Activated gamma-delta T cell treated with anti-CD3 and anti-CD28 coated beads, Interleukin-2, amount 50 U/mL, for 16 hours (primary cell): Measurements from ENCODE around the gene EAF1.
"Not testable (repeated sequence)": the region's sequence is repeated elsewhere in the genome, so short reads cannot be mapped to it uniquely, and the experiment has no call there.

ENCODE experiments used
- DNase-seq: peaks from one replicate; pipeline ENCODE4 v3.0.0-alpha.2; 2020; ENCODE audit warnings: low read depth

EAF1 gene

DNA sequence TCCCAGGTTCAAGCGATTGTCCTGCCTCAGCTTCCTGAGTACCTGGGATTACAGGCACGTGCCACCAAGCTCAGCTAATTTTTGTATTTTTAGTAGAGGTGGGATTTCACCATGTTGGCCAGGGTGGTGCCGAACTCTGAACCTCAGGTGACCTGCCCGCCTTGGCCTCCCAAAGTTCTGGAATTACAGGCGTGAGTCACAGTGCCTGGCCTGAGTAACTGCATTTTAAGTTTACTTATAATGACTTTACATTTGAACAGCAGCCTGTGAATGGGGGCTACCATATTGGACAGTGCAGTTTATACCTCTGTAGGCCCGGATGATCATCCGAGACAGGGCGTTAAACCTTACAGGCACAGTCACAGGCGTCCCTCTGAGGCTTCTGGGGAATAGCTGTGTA lies 24.8 kb downstream of the EAF1 start:
- DNase-seq = no peak

- DNase-seq = no peak
Measured at GRCh38 chr3:15452961-15453360, 25.6 kb downstream of the EAF1 start.

DNA sequence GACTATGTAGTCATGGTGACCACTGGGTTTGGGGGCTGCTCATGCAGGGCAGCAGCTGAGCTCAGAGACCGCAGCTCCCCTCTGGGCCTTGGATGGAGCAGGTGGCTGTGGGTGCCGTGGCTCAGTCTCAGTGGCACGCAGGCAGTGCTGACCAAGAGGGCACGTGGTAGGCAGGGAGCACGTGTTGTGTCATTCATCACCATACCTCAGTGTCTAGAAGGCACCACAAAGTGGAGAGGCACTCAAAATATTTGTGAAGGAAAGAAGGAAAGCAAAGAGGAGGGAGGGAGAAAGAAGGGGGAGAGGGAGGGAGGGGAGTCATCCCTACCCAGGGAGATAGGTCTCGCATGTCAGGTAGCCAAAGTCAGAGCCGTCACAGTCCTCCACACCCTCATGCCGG lies 26.1 kb downstream of the EAF1 start:
- no peak for DNase-seq

- no peak for DNase-seq
Measured at GRCh38 chr3:15453991-15454625, 26.7 kb downstream of the EAF1 start.

GRCh38 chr3:15454965-15455364 lies 27.6 kb downstream of the EAF1 start:
- no peak for DNase-seq

DNA sequence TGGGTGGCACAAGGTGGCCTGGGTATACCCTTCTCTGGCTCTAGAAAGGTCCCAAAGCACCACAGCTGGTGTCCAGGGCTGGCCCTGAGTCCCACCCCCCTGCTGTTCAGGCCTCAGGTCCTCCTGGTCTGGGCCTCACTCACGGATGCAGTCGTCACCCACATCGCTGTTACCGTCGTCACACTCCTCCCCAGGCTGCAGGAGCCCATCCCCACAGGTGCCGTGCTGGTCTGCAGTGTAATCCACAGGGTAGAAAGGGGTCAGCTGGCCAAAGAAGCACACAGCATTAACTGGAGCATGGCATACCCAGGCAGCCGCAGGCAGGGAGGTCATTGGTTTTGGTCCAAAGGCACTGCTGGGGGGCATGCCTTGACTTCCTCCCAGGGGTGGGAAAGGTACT lies 28.4 kb downstream of the EAF1 start:
- DNase-seq = no peak

DNA sequence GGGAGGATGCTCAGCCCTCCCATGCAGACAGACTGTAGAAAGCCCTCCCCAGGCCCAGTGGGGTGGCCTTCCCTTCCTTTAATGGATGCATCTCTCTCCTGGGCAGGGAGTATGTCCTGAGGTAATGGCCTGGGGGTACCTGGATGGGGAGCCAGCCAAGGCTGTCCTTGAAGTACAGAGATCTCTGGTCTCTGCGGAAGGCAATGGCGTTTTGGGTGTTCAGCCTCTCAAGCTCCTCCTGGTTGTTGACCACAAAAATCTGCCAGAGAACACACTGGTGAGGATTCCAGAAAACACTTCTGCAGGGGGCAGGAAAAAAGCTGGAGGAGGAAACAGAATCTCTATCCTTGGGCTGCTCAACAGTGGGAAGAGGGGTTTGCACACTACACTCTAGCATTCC lies 28.9 kb downstream of the EAF1 start:
- DNase-seq = no peak

DNA sequence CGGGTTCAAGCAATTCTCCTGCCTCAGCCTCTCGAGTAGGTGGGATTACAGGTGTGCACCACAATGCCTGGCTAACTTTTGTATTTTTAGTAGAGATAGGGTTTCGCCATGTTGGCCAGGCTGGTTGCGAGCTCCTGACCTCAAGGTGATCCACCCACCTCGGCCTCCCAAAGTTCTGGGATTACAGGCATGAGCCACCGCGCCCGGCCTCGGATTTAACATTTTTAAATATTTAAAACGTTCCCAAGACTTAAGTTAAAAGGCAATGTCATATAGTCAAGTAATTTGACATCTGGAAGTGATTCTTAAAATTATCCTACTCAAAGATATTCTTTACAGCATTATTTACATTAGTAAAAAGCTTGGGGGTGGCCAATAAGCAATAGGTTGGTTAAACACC lies 29.5 kb downstream of the EAF1 start:
- not testable (repeated sequence) for DNase-seq

- DNase-seq = no peak
Measured at GRCh38 chr3:15458212-15458780, 30.9 kb downstream of the EAF1 start.

DNA sequence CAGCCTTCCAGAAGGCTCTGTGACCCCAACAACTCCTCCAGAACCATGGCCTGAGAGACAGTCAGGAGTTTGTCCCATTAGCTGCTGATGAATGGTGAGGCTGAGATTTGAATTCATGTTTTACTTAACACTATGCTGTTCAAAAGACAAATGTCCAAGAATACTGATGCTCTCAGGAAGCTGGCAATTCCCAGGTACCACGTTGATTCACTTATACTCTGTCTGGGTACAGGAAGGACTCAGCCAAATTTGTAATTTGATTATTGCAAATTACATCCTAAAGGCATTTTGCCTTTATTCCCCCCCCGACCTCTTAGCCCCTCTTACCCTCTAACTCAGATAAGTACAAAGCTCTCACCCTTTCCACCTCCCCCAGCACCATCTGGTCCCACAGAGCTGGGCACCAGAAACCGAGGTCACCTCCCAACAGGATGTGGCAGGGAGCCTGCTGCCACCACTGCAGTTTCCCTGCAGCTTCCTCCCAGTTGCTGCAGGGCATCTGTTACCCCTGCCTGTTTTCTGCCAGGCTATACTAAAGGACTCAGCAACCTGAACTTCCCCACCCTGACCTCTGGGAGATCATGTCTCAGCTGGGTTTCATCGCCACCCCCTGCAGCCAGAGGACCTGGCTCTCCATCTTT lies 33.6 kb downstream of the EAF1 start:
- no peak for DNase-seq

DNA sequence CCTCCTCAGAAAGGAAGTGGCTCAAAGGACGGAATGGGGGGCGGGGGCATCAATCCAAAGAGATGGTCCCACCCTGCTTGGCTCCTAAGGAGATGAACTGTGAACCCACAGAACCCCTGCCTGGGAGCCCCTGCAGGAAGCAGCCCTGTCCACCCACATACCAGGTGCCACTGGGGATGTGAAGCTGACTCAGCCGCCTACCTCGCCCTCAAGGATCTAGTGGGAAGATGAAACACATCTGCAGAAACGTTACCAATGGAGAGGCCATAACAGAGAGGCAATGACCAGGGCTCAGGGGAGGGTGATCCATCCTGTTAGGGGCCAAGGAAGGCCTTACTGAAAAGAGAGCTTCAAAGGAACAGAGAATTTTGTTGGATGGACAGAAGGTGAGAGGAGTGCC lies 35.1 kb downstream of the EAF1 start:
- DNase-seq = no peak

DNA sequence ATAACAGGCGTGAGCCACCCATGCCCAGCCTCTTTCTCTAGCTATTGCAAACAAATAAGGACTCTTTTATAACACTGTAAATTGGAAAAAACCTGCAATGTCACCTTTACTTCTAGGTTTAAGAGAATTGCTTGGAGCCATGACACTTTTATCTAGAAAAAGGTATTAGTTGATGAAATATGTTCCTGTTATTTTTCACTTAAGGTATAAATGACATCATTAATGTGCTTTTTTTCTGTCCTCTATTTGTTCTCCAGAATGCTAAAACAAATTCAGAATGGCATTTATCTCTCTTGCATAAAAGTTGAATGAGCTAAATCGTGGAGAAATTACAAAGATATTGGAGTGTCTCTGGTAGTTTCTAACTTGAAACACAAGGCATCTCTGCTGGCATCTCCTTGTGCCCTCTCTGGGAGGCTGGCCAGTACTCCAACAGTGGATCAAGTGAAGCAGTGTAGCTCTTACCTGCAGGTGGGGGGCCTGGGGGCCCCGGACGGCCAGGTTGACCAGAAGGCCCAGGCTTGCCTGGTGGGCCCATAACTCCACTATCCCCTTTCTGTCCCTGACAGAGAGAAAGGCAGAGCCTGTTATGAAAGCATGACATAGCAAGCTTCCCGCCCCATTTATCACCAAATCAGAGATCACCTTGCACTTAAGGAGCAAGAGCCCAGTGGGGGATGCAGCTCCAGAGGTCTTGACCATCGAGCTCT lies 38.6 kb downstream of the EAF1 start:
- DNase-seq = no peak

GRCh38 chr3:15467227-15468181 lies 40.1 kb downstream of the EAF1 start:
- DNase-seq = no peak

- DNase-seq = no peak
Measured at GRCh38 chr3:15470261-15470660, 42.9 kb downstream of the EAF1 start.

GRCh38 chr3:15470849-15471248 lies 43.5 kb downstream of the EAF1 start:
- no peak for DNase-seq

DNA sequence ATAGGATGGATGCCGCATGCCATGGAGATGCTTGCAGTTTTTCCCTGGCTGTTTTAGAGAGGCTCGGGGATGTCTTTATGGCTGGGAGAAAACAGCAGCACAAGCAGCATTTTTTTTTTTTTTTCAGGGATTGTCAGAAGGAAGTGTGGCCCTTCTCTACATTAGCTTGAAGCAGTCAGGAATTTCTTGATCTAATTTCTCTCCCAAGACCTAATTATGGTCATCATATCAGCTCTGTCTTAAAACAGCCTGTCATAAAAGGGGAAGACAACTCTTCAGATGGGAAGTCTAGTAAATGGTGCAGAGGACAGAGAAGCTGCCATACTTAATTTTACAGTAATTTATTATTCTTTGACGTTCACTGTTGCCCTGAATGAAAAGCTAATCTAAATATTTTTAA lies 44.5 kb downstream of the EAF1 start:
- no peak for DNase-seq

- no peak for DNase-seq
Measured at GRCh38 chr3:15475161-15475560, 47.8 kb downstream of the EAF1 start.

DNA sequence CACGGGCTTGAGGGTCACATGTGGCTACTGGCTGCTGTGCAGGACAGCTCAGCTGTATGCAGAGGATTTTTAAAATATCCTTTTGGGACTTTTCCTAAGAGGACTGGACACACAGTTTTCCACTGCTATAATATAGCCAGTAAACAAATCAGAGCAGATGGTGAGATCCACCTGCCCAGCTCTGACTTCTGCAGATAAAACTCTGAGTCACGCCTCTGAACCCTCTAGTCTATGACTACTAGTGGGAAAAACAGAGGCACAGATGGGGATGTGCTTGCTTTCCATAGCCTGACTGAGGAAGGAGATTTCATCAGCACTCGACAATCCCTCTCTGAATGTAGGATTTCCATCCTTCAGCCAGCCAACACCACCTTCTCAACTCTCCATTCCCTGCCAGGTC lies 49.0 kb downstream of the EAF1 start:
- DNase-seq = no peak

GRCh38 chr3:15477951-15478639 lies 50.7 kb downstream of the EAF1 start:
- no peak for DNase-seq

DNA sequence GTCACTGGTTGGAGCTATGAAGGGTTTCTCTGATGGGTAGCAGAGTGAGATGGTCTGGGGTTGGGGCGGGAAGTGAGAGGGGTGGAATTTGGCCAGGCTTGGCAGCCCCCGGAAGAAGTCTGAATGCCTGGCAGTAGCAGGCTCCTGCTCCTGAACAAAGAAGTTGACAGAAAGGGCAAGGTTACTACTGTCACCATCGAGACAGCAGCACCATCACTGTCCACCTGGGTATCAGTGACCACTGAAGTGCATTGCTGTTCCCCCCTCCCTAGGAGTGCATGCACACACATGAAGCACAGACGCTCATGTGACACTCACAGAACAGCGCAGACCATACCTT lies 51.2 kb downstream of the EAF1 start:
- no peak for DNase-seq

DNA sequence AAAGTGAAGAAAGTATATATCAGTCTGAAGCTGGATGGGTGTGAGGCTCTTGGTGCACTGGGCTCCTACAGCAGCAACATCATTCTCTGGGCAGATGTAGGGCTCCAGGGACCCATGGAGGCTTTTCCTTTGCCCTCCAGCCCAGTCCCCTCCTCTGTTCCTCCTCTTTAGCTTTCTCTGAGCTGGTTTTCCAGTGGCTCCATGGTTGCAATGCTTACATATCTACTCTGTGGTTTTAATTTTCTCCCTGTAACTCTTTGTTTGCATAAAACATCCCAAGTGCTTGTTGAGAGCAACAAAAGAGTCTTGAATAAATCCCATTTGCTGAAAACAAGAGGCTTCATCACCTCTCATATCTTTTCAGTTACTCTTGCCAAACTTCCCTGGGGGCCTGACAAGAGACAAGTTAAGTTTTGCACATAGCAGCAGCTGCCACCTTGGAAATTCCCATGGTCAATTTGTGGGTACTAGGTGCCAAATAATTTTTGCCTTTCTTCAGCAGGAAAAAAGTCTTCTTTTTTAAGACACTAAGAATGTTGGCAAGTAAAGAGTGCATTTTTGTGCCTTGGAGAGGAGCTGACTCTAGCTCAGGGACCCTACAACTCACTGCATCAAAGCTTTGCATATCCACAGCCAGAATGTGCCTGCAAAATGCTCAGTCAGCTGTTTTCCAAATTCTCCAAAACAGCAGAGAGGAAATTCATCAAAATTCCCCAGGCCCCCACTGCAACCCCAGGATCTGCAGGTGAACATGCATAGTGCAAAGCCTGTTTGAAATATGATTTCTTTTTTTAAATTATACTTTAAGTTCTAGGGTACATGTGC lies 52.2 kb downstream of the EAF1 start:
- no peak for DNase-seq
